ENCODE data around the gene ARNT2. TPM values are rescaled to one million over a fixed set of nuclear protein-coding genes. Genes with fewer than 3 reads are reported as not detected.

The ARNT2 gene
- total and polyA plus RNA-seq, 2 of the 13 experiments (the other 11 are each of a cell fraction or from before 2014, with no cell fraction given): 0.69 to 1.7 TPM

GRCh38 chr15:80525853-80526252 lies 121.7 kb downstream of the ARNT2 start:
- H3K4me1 ChIP-seq (ENCODE audit: insufficient read depth, low read length): peaks cover 9% of the 10 kb centered on the region
- FAIRE-seq (no peak), ATAC-seq (no peak), DNase-seq (ENCODE audit: low spot score) (no peak)
- H3K4me3 ChIP-seq (replicated peaks in 1 of 3; ENCODE audit: insufficient read depth in 1 of 3, low read depth in 2 of 3, low read length in 3 of 3): no peak overlapping the region
- H3K9ac ChIP-seq (ENCODE audit: insufficient read depth, low read depth, low read length): no peak overlapping the region
- H3K9me3 ChIP-seq (ENCODE audit: low read length): no peaks in the 10 kb centered on the region
- intact Hi-C loops (cut with micrococcal nuclease; ENCODE audit: unreplicated experiment): no loop called here
- H2AFZ ChIP-seq (ENCODE audit: low read length): no peak overlapping the region
- H3K27ac ChIP-seq (ENCODE audit: extremely low read length, insufficient read depth, low read length): no peak overlapping the region
- no peaks in the 10 kb centered on the region for H3K79me2 ChIP-seq (ENCODE audit: insufficient read depth, low read length)
- no peaks in the 10 kb centered on the region for H4K20me1 ChIP-seq (ENCODE audit: insufficient read depth, low read length)
- BruUV-seq (replicated peaks): no TSS peak
- CTCF ChIA-PET (ENCODE audit: low intra/inter-chr PET ratio, low total read pairs): no interaction called here
- 48% methylated on average over 2 of the region's 2 CpGs for WGBS (ENCODE audit: low lambda C conversion rate)
- no peaks in the 10 kb centered on the region for H3K36me3 ChIP-seq (replicated peaks in 1 of 2; ENCODE audit: control insufficient read depth in 1 of 2, insufficient read depth in 2 of 2, low read length in 2 of 2)
- H3K27me3 ChIP-seq (ENCODE audit: control insufficient read depth in 1 of 2, insufficient read depth in 2 of 2, low read length in 2 of 2): no peaks in the 10 kb centered on the region
- POLR2A ChIA-PET: no interaction called here
- in situ Hi-C loops (cut with HindIII; ENCODE audit: extremely low pct_ligation_motif_present, low pct_unique_long_range_greater_than_20kb): no loop called here
- no peak overlapping the region for H3K4me2 ChIP-seq (ENCODE audit: low read depth, low read length)
- TF ChIP-seq ZNF407 (CRISPR knock-in tag; IDR thresholded peaks at IDR 0.05; ENCODE audit: not compliant biosample characterization) (no peak), CHD2 (IDR thresholded peaks at IDR 0.05; ENCODE audit: low read depth, low read length) (no peak), THYN1 (CRISPR knock-in tag; IDR thresholded peaks at IDR 0.05; ENCODE audit: borderline replicate concordance, low read depth) (no peak), MTA3 (CRISPR knock-in tag; IDR thresholded peaks at IDR 0.05) (no peak), GATA4 (IDR thresholded peaks at IDR 0.05; ENCODE audit: borderline replicate concordance, low read depth) (no peak), DMTF1 (CRISPR knock-in tag; IDR thresholded peaks at IDR 0.05) (no peak), ZNF766 (CRISPR knock-in tag; IDR thresholded peaks at IDR 0.05; ENCODE audit: borderline replicate concordance) (no peak), HOXA5 (CRISPR knock-in tag; IDR thresholded peaks at IDR 0.05) (no peak), GATAD2A (CRISPR knock-in tag; IDR thresholded peaks at IDR 0.05) (no peak), GABPB1 (CRISPR knock-in tag; IDR thresholded peaks at IDR 0.05) (no peak)

Measured in HepG2 (cell line).